Activated gamma-delta T cell treated with anti-CD3 and anti-CD28 coated beads, Interleukin-2, amount 50 U/mL, for 16 hours (primary cell): ENCODE measurements around the gene RGS14.

Experiments
- DNase-seq: peaks from one replicate; pipeline ENCODE4 v3.0.0-alpha.2; 2020; ENCODE audit warnings: low read depth

RGS14 gene

GRCh38 chr5:177357459-177358351 lies at the start of gene RGS14:
TSS of gene RGS14 (plus strand) at chr5:177357924. CDS start at chr5:177358025, 101 bp downstream.
- peak; percentile 58 for DNase-seq

- DNase-seq = no peak
Measured at GRCh38 chr5:177308740-177309139, 49.0 kb upstream of the RGS14 start.

- peak; percentile 50 for DNase-seq
Measured at GRCh38 chr5:177309351-177310191, 48.2 kb upstream of the RGS14 start.

- DNase-seq = no peak
Measured at GRCh38 chr5:177310332-177310731, 47.4 kb upstream of the RGS14 start.

GRCh38 chr5:177310757-177311391 lies 46.9 kb upstream of the RGS14 start:
- no peak for DNase-seq

- DNase-seq = no peak
Measured at GRCh38 chr5:177311392-177311722, 46.4 kb upstream of the RGS14 start.

- peak; percentile 90 for DNase-seq
Measured at GRCh38 chr5:177311723-177312648, 45.7 kb upstream of the RGS14 start, which contains the start of gene MXD3. TSS of gene MXD3 (minus strand) at chr5:177311898. CDS start at chr5:177311830, 68 bp downstream.

GRCh38 chr5:177312649-177313181 lies 45.0 kb upstream of the RGS14 start:
- DNase-seq = no peak

GRCh38 chr5:177313561-177314259 lies 44.0 kb upstream of the RGS14 start:
- DNase-seq = no peak

GRCh38 chr5:177314376-177315342 lies 43.1 kb upstream of the RGS14 start:
- no peak for DNase-seq

GRCh38 chr5:177315411-177315810 lies 42.3 kb upstream of the RGS14 start:
- no peak for DNase-seq

GRCh38 chr5:177316005-177316404 lies 41.7 kb upstream of the RGS14 start:
- no peak for DNase-seq

- peak; percentile 58 for DNase-seq
Measured at GRCh38 chr5:177317959-177318377, 39.8 kb upstream of the RGS14 start.

GRCh38 chr5:177319913-177320588 lies 37.7 kb upstream of the RGS14 start:
- no peak for DNase-seq

GRCh38 chr5:177320879-177321278 lies 36.8 kb upstream of the RGS14 start:
- DNase-seq = no peak

- DNase-seq = no peak
Measured at GRCh38 chr5:177325868-177326381, 31.8 kb upstream of the RGS14 start.

GRCh38 chr5:177327539-177328522 lies 29.9 kb upstream of the RGS14 start:
- no peak for DNase-seq
